GM06990 (cell line): ENCODE results near the gene CDK15.
A peak's percentile ranks its signal among the peaks of the same experiment; 100 is the strongest.

Experiments used
- DNase-seq: peaks from one replicate; pipeline ENCODE4 v3.0.0-alpha.2; 2011; ENCODE audit not compliant: insufficient read length; ENCODE audit errors: extremely low read depth
- H3K27me3 ChIP-seq: replicated peaks from 2 replicates; pipeline ENCODE4 v1.6.0; 2011; ENCODE audit warnings: low read length; ENCODE audit not compliant: control insufficient read depth, insufficient read depth
- H3K36me3 ChIP-seq: 2 replicates; pipeline ENCODE4 v1.5.1; 2011; ENCODE audit warnings: low read length; ENCODE audit not compliant: control insufficient read depth, insufficient read depth
- H3K4me3 ChIP-seq: replicated peaks from 2 replicates; pipeline ENCODE4 v1.5.1; 2011; ENCODE audit warnings: low read depth, mild to moderate bottlenecking, control low read depth, low read length
- CTCF ChIP-seq: IDR thresholded peaks from 2 replicates; pipeline ENCODE4 v1.5.1; 2011; ENCODE audit warnings: low read length, control low read depth, mild to moderate bottlenecking, inconsistent platforms; ENCODE audit not compliant: insufficient read depth, poor library complexity, severe bottlenecking

Gene CDK15

GRCh38 chr2:201859949-201860348 lies 53.6 kb downstream of the CDK15 start:
- no peak for DNase-seq
- no peaks in the 10 kb centered on the region; the same call in 1 of the 2 replicates for H3K27me3 ChIP-seq
- H3K36me3 ChIP-seq, result no peaks in the 10 kb centered on the region
- no peak for TF ChIP-seq CTCF
- H3K4me3 ChIP-seq, result no peak overlapping the region

GRCh38 chr2:201860636-201861066 lies 54.3 kb downstream of the CDK15 start:
- Histone ChIP-seq H3K4me3 (no peak overlapping the region), H3K36me3 (no peaks in the 10 kb centered on the region), H3K27me3 (no peaks in the 10 kb centered on the region)
- peak; percentile 76 for TF ChIP-seq CTCF
- no peak for DNase-seq

GRCh38 chr2:201862843-201863242 lies 56.5 kb downstream of the CDK15 start:
- TF ChIP-seq CTCF, result no peak
- Histone ChIP-seq H3K27me3 (no peaks in the 10 kb centered on the region), H3K4me3 (no peak overlapping the region), H3K36me3 (no peaks in the 10 kb centered on the region)
- DNase-seq, result no peak

- H3K4me3 ChIP-seq, result no peak overlapping the region
- TF ChIP-seq CTCF, result no peak
- no peaks in the 10 kb centered on the region for H3K27me3 ChIP-seq
- no peaks in the 10 kb centered on the region for H3K36me3 ChIP-seq
- no peak for DNase-seq
Measured at GRCh38 chr2:201866643-201867473, 60.5 kb downstream of the CDK15 start.

GRCh38 chr2:201871471-201871870 lies 65.1 kb downstream of the CDK15 start:
- H3K4me3 ChIP-seq, result no peak overlapping the region
- no peak for DNase-seq
- no peaks in the 10 kb centered on the region for H3K36me3 ChIP-seq
- H3K27me3 ChIP-seq, result no peaks in the 10 kb centered on the region
- TF ChIP-seq CTCF, result no peak
